Liver (tissue), 9 donors: Measurements from ENCODE around the gene BRCA1. TPM values are rescaled to one million over a fixed set of nuclear protein-coding genes. Genes with fewer than 3 reads are reported as not detected.

ENCODE experiments used
- DNase-seq: peaks from one replicate; pipeline ENCODE4 v3.0.0-alpha.2; 2017; ENCODE audit warnings: low spot score
- H3K27ac ChIP-seq, 2 donors: one replicate each; pipeline ENCODE4 v1.7.0; 2013; ENCODE audit warnings: inconsistent platforms in 2 of 2, low read length in 2 of 2, control low read depth in 1 of 2, low read depth in 1 of 2, mild to moderate bottlenecking in 1 of 2
- H3K27me3 ChIP-seq, 4 donors: one replicate each; pipeline versions ENCODE4 v1.6.1 to v1.7.0; 2013; ENCODE audit warnings: low read length in 3 of 4, inconsistent platforms in 1 of 4, mild to moderate bottlenecking in 1 of 4, moderate library complexity in 1 of 4; ENCODE audit not compliant: control insufficient read depth in 4 of 4, insufficient read depth in 4 of 4
- H3K36me3 ChIP-seq, 4 donors: one replicate each; pipeline versions ENCODE4 v1.6.1 to v1.7.0; 2013; ENCODE audit warnings: low read length in 3 of 4, mild to moderate bottlenecking in 3 of 4, low read depth in 1 of 4, moderate library complexity in 1 of 4; ENCODE audit not compliant: control insufficient read depth in 4 of 4, insufficient read depth in 3 of 4
- H3K4me1 ChIP-seq, 4 donors: one replicate each; pipeline versions ENCODE4 v1.6.1 to v1.7.0; 2013; ENCODE audit warnings: low read length in 3 of 4, mild to moderate bottlenecking in 3 of 4, moderate library complexity in 1 of 4; ENCODE audit not compliant: control insufficient read depth in 4 of 4, insufficient read depth in 4 of 4
- H3K4me3 ChIP-seq, 3 donors: one replicate each; pipeline versions ENCODE4 v1.6.1 to v1.7.0; 2013; ENCODE audit warnings: low read length in 3 of 3, control low read depth in 1 of 3, low read depth in 1 of 3, mild to moderate bottlenecking in 1 of 3
- H3K9ac ChIP-seq, 2 donors: one replicate each; pipeline ENCODE4 v1.7.0; 2013; ENCODE audit warnings: low read length in 2 of 2, mild to moderate bottlenecking in 2 of 2, moderate library complexity in 2 of 2, control low read depth in 1 of 2, low read depth in 1 of 2
- H3K9me3 ChIP-seq, 4 donors: one replicate each; pipeline versions ENCODE4 v1.6.1 to v1.7.0; 2013; ENCODE audit warnings: low read length in 3 of 4; ENCODE audit not compliant: control insufficient read depth in 4 of 4
- ATF3 ChIP-seq: IDR thresholded peaks from 2 replicates; pipeline ENCODE4 v1.6.1; 2016; ENCODE audit warnings: antibody characterized with exemption
- CTCF ChIP-seq: fragments of 150-350 bp; IDR thresholded peaks from 2 replicates; pipeline ENCODE4 v1.5.1; 2017; ENCODE audit warnings: improper control_type of control experiment, low read depth, low read length; ENCODE audit not compliant: missing input control
- FOXA1 ChIP-seq: IDR thresholded peaks from 2 replicates; pipeline ENCODE4 v1.6.1; 2016; ENCODE audit warnings: antibody characterized with exemption
- FOXA2 ChIP-seq: IDR thresholded peaks from 2 replicates; pipeline ENCODE4 v1.6.1; 2016; ENCODE audit warnings: antibody characterized with exemption
- GABPA ChIP-seq, 2 donors: IDR thresholded peaks in 1 of 2; conservative IDR thresholded peaks in 1 of 2; 2 replicates each; pipeline ENCODE4 v1.6.1; 2016; ENCODE audit warnings: antibody characterized with exemption in 2 of 2, mild to moderate bottlenecking in 1 of 2, moderate library complexity in 1 of 2
- HNF4A ChIP-seq, 2 donors: conservative IDR thresholded peaks; 2 replicates each; pipeline ENCODE4 v1.6.1; 2016; ENCODE audit warnings: antibody characterized with exemption in 2 of 2, mild to moderate bottlenecking in 2 of 2
- JUND ChIP-seq, 2 donors: IDR thresholded peaks; 2 replicates each; pipeline ENCODE4 v1.6.1; 2016; ENCODE audit warnings: antibody characterized with exemption in 2 of 2
- MAX ChIP-seq: IDR thresholded peaks from 2 replicates; pipeline ENCODE4 v1.6.1; 2016; ENCODE audit warnings: antibody characterized with exemption
- REST ChIP-seq: IDR thresholded peaks from 2 replicates; pipeline ENCODE4 v1.6.1; 2016; ENCODE audit warnings: antibody characterized with exemption, mild to moderate bottlenecking
- RXRA ChIP-seq, 2 donors: IDR thresholded peaks; 2 replicates each; pipeline ENCODE4 v1.6.1; 2017 to 2018; ENCODE audit warnings: antibody characterized with exemption in 2 of 2, mild to moderate bottlenecking in 1 of 2
- TAF1 ChIP-seq: conservative IDR thresholded peaks from 2 replicates; pipeline ENCODE4 v1.6.1; 2016; ENCODE audit warnings: antibody characterized with exemption, mild to moderate bottlenecking
- YY1 ChIP-seq: IDR thresholded peaks from 2 replicates; pipeline ENCODE4 v1.6.1; 2016; ENCODE audit warnings: antibody characterized with exemption, mild to moderate bottlenecking
- ZBTB33 ChIP-seq: IDR thresholded peaks from 2 replicates; pipeline ENCODE4 v1.6.1; 2016; ENCODE audit warnings: antibody characterized with exemption
- WGBS: extraction: QIAGEN DNeasy Blood & Tissue Kit; methylation state at CpG from one replicate; pipeline ENCODE4 v1.1.7; 2013; 5-methylcytosine and 5-hydroxymethylcytosine counted together
- polyA plus RNA-seq, 2 donors: library from polyadenylated mRNA; stranded (reverse) in 1 of 2; unstranded in 1 of 2; fragments of 200-250 nt in 1 of 2; fragments of >200 nt in 1 of 2; fragmentation: Nextera tagmentation in 1 of 2; extraction: Ambion mirVana in 1 of 2; gene quantifications; one replicate each; pipeline versions ENCODE4 v1.2.1 to v1.2.3, GENCODE V29; 2013 to 2015
- total RNA-seq, 2 donors: library from RNA; depleted of rRNA; stranded (reverse); fragments of >200 nt; gene quantifications; one replicate each; pipeline ENCODE4 v1.2.3, GENCODE V29; 2014
- donor health status: healthy.
- donor health status: healthy.
- donor health status: healthy.
- donor health status: healthy.
- donor health status: healthy.

The BRCA1 gene
- total and polyA plus RNA-seq, 4 donors: 1.5 to 18.6 (median 12.8) TPM

- Histone ChIP-seq H3K9ac (no peak overlapping the region), H3K4me3 (no peak overlapping the region), H3K4me1 (peaks cover 0 to 1% (median under 1%) of the 10 kb centered on the region in 4 donors), H3K9me3 (no peaks in the 10 kb centered on the region), H3K36me3 (no peaks in the 10 kb centered on the region), H3K27ac (no peak overlapping the region), H3K27me3 (no peaks in the 10 kb centered on the region)
- no peak for DNase-seq
- 95% methylated on average over 2 of the region's 2 CpGs for WGBS
- TF ChIP-seq YY1: no peak
- no peak for TF ChIP-seq JUND (IDR thresholded peaks at IDR 0.05)
Observed at GRCh38 chr17:43090022-43090421, 35.1 kb downstream of the BRCA1 start.

GRCh38 chr17:43085474-43085873 is 39.7 kb downstream of the BRCA1 start:
- TF ChIP-seq REST (no peak), RXRA (IDR thresholded peaks at IDR 0.05) (no peak), HNF4A (conservative IDR thresholded peaks at IDR 0.05) (no peak), FOXA1 (no peak), GABPA (IDR thresholded peaks at IDR 0.05 in 1 of 2, conservative IDR thresholded peaks at IDR 0.05 in 1 of 2) (no peak), ZBTB33 (no peak), TAF1 (no peak)
- no peaks in the 10 kb centered on the region for H3K27me3 ChIP-seq
- no peak for DNase-seq
- no peaks in the 10 kb centered on the region for H3K9me3 ChIP-seq
- peaks cover 0 to 10% (median 2%) of the 10 kb centered on the region in 4 donors for H3K4me1 ChIP-seq
- 95% methylated on average over 2 of the region's 2 CpGs for WGBS
- H3K4me3 ChIP-seq: no peak overlapping the region
- no peak overlapping the region for H3K9ac ChIP-seq
- no peak overlapping the region for H3K27ac ChIP-seq
- H3K36me3 ChIP-seq: peaks cover 0 to 3% (median 0%) of the 10 kb centered on the region in 4 donors

GRCh38 chr17:43079641-43080302 is 45.4 kb downstream of the BRCA1 start:
- peaks cover 0 to 3% (median 0%) of the 10 kb centered on the region in 4 donors for H3K36me3 ChIP-seq
- H3K9me3 ChIP-seq: no peaks in the 10 kb centered on the region
- H3K27me3 ChIP-seq: no peaks in the 10 kb centered on the region
- H3K27ac ChIP-seq: no peak overlapping the region
- H3K9ac ChIP-seq: no peak overlapping the region
- H3K4me3 ChIP-seq: no peak overlapping the region
- DNase-seq: no peak
- WGBS: 76% methylated on average over 1 of the region's 1 CpG
- TF ChIP-seq MAX (no peak), CTCF (no peak), FOXA2 (no peak), HNF4A (conservative IDR thresholded peaks at IDR 0.05) (peak; percentile 43 to 45), GABPA (IDR thresholded peaks at IDR 0.05 in 1 of 2, conservative IDR thresholded peaks at IDR 0.05 in 1 of 2) (no peak), ATF3 (no peak)
- H3K4me1 ChIP-seq: peaks cover 0 to 8% (median 4%) of the 10 kb centered on the region in 4 donors
